HepG2 (cell line): Measurements from ENCODE around the gene SLC34A3. TPM values are rescaled to one million over a fixed set of nuclear protein-coding genes. Genes with fewer than 3 reads are reported as not detected.

Experiments
- CAMTA2 ChIP-seq: sonication (generic); formaldehyde crosslinking; IDR thresholded peaks from 2 replicates; pipeline ENCODE4 v1.4.0; 2020; ENCODE audit warnings: mild to moderate bottlenecking, missing genetic modification reagents, borderline replicate concordance
- ESRRA ChIP-seq: sonication (generic); formaldehyde crosslinking; IDR thresholded peaks from 2 replicates; pipeline ENCODE4 v1.5.1; 2020; ENCODE audit warnings: mild to moderate bottlenecking, low read depth, missing genetic modification reagents
- HNRNPH1 ChIP-seq: fragments of 200-400 bp; formaldehyde crosslinking; optimal IDR thresholded peaks from 2 replicates; pipeline ENCODE3; 2017; ENCODE audit warnings: mild to moderate bottlenecking, low read depth, low read length
- HOXD1 ChIP-seq: sonication (generic); formaldehyde crosslinking; IDR thresholded peaks from 2 replicates; pipeline ENCODE4 v1.5.0; 2020; ENCODE audit warnings: missing genetic modification reagents
- JUN ChIP-seq: sonication (generic); formaldehyde crosslinking; IDR thresholded peaks from 2 replicates; pipeline ENCODE4 v1.4.0; 2020; ENCODE audit warnings: mild to moderate bottlenecking, missing genetic modification reagents
- SOX13 ChIP-seq, 3 experiments: fragments of 450-650 bp in 1 of 3; sonication (generic) in 1 of 3; formaldehyde crosslinking in 1 of 3; IDR thresholded peaks in 2 of 3; conservative IDR thresholded peaks in 1 of 3; 2 replicates each; pipeline versions ENCODE4 v1.5.0 to v1.6.1; 2016 to 2020; ENCODE audit warnings: antibody characterized with exemption in 1 of 3, mild to moderate bottlenecking in 1 of 3, missing compliant biosample characterization in 1 of 3, missing genetic modification reagents in 1 of 3, moderate library complexity in 1 of 3
- ZMYM2 ChIP-seq: sonication (generic); formaldehyde crosslinking; IDR thresholded peaks from 2 replicates; pipeline ENCODE4 v1.8.0; 2022; ENCODE audit warnings: mild to moderate bottlenecking, missing genetic modification reagents
- ZNF225 ChIP-seq: sonication (generic); formaldehyde crosslinking; IDR thresholded peaks from 2 replicates; pipeline ENCODE4 v1.4.0; 2020; ENCODE audit warnings: mild to moderate bottlenecking, missing genetic modification reagents
- ZNF776 ChIP-seq: sonication (generic); formaldehyde crosslinking; IDR thresholded peaks from 2 replicates; pipeline ENCODE4 v1.4.0; 2020; ENCODE audit warnings: mild to moderate bottlenecking, missing genetic modification reagents
- polyA plus RNA-seq, 8 experiments: library from polyadenylated mRNA; depleted of rRNA in 3 of 8; stranded (reverse) in 7 of 8; unstranded in 1 of 8; fragments of >200 nt; fragmentation: Illumina TruSeq in 4 of 8; extraction: Trizol in 4 of 8; gene quantifications; 2 replicates each; pipeline versions ENCODE4 v1.2.1 to v1.2.3, GENCODE V29; 2011 to 2016; ENCODE audit warnings: low read depth in 4 of 8, missing spikeins in 1 of 8, mixed read lengths in 1 of 8; ENCODE audit not compliant: insufficient read depth in 1 of 8
- total RNA-seq, 5 experiments: library from RNA; depleted of rRNA; stranded (reverse); fragments of >200 nt; fragmentation: Illumina TruSeq; extraction: Trizol; gene quantifications; 2 replicates each; pipeline ENCODE4 v1.2.3, GENCODE V29; 2016; ENCODE audit warnings: low read depth in 1 of 5
- TF ChIP-seq, protein P1 (sequence below): IDR thresholded peaks from 2 replicates; pipeline ENCODE4 v1.6.1; 2016; ENCODE audit warnings: low read depth, borderline replicate concordance
- TF ChIP-seq, protein P2 (sequence below), 2 experiments: sonication (generic) in 1 of 2; formaldehyde crosslinking in 1 of 2; IDR thresholded peaks; 2 replicates each; pipeline versions ENCODE4 v1.5.1 to v1.6.1; 2011 to 2020; ENCODE audit warnings: borderline replicate concordance in 1 of 2, low read depth in 1 of 2, low read length in 1 of 2, mild to moderate bottlenecking in 1 of 2, missing genetic modification reagents in 1 of 2, moderate library complexity in 1 of 2
- TF ChIP-seq, protein P3 (sequence below): sonication (generic); formaldehyde crosslinking; IDR thresholded peaks from 2 replicates; pipeline ENCODE4 v1.5.0; 2020; ENCODE audit warnings: missing genetic modification reagents
- TF ChIP-seq, protein P4 (sequence below): sonication (generic); formaldehyde crosslinking; IDR thresholded peaks from 2 replicates; pipeline ENCODE4 v1.4.0; 2020; ENCODE audit warnings: mild to moderate bottlenecking, low read depth, missing genetic modification reagents
- TF ChIP-seq, protein P5 (sequence below): sonication (generic); formaldehyde crosslinking; IDR thresholded peaks from 2 replicates; pipeline ENCODE4 v1.4.0; 2020; ENCODE audit warnings: missing genetic modification reagents
- TF ChIP-seq, protein P6 (sequence below): sonication (generic); formaldehyde crosslinking; conservative IDR thresholded peaks from 2 replicates; pipeline ENCODE4 v1.8.0; 2022; ENCODE audit warnings: mild to moderate bottlenecking, moderate library complexity, missing genetic modification reagents

Gene SLC34A3
- total and polyA plus RNA-seq, 2 of the 13 experiments (the other 11 are each of a cell fraction or from before 2014, with no cell fraction given): 0.07 to 1.0 TPM

GRCh38 chr9:137223078-137223970, 7.4 kb upstream of the SLC34A3 start (continued):
- TF ChIP-seq, protein P1, sequence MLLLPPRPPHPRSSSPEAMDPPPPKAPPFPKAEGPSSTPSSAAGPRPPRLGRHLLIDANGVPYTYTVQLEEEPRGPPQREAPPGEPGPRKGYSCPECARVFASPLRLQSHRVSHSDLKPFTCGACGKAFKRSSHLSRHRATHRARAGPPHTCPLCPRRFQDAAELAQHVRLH: no peak
- TF ChIP-seq ZNF225 (CRISPR knock-in tag) (no peak), HNRNPH1 (no peak), ZMYM2 (CRISPR knock-in tag) (no peak), ZNF776 (CRISPR knock-in tag) (no peak), ESRRA (CRISPR knock-in tag) (0 out of 2 replicates have a peak, but pooled peaks have one; percentile 44), SOX13 (IDR thresholded peaks at IDR 0.05) (no peak), SOX13 (CRISPR knock-in tag; conservative IDR thresholded peaks at IDR 0.05 in 1 of 2, IDR thresholded peaks at IDR 0.05 in 1 of 2) (no peak), HOXD1 (no peak), JUN (CRISPR knock-in tag) (no peak), CAMTA2 (CRISPR knock-in tag) (no peak)
- TF ChIP-seq, protein P2, sequence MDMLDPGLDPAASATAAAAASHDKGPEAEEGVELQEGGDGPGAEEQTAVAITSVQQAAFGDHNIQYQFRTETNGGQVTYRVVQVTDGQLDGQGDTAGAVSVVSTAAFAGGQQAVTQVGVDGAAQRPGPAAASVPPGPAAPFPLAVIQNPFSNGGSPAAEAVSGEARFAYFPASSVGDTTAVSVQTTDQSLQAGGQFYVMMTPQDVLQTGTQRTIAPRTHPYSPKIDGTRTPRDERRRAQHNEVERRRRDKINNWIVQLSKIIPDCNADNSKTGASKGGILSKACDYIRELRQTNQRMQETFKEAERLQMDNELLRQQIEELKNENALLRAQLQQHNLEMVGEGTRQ (IDR thresholded peaks at IDR 0.05; ENCODE audit: low read depth, low read length): no peak
- TF ChIP-seq, protein P2 (CRISPR knock-in tag; IDR thresholded peaks at IDR 0.05; ENCODE audit: borderline replicate concordance): no peak
- TF ChIP-seq, protein P3, sequence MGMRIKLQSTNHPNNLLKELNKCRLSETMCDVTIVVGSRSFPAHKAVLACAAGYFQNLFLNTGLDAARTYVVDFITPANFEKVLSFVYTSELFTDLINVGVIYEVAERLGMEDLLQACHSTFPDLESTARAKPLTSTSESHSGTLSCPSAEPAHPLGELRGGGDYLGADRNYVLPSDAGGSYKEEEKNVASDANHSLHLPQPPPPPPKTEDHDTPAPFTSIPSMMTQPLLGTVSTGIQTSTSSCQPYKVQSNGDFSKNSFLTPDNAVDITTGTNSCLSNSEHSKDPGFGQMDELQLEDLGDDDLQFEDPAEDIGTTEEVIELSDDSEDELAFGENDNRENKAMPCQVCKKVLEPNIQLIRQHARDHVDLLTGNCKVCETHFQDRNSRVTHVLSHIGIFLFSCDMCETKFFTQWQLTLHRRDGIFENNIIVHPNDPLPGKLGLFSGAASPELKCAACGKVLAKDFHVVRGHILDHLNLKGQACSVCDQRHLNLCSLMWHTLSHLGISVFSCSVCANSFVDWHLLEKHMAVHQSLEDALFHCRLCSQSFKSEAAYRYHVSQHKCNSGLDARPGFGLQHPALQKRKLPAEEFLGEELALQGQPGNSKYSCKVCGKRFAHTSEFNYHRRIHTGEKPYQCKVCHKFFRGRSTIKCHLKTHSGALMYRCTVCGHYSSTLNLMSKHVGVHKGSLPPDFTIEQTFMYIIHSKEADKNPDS (CRISPR knock-in tag): no peak
- TF ChIP-seq, protein P4, sequence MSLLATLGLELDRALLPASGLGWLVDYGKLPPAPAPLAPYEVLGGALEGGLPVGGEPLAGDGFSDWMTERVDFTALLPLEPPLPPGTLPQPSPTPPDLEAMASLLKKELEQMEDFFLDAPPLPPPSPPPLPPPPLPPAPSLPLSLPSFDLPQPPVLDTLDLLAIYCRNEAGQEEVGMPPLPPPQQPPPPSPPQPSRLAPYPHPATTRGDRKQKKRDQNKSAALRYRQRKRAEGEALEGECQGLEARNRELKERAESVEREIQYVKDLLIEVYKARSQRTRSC (CRISPR knock-in tag): no peak; the same call in 1 of the 2 replicates
- TF ChIP-seq, protein P5, sequence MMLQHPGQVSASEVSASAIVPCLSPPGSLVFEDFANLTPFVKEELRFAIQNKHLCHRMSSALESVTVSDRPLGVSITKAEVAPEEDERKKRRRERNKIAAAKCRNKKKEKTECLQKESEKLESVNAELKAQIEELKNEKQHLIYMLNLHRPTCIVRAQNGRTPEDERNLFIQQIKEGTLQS (CRISPR knock-in tag): no peak; the same call in 1 of the 2 replicates
- TF ChIP-seq, protein P6, sequence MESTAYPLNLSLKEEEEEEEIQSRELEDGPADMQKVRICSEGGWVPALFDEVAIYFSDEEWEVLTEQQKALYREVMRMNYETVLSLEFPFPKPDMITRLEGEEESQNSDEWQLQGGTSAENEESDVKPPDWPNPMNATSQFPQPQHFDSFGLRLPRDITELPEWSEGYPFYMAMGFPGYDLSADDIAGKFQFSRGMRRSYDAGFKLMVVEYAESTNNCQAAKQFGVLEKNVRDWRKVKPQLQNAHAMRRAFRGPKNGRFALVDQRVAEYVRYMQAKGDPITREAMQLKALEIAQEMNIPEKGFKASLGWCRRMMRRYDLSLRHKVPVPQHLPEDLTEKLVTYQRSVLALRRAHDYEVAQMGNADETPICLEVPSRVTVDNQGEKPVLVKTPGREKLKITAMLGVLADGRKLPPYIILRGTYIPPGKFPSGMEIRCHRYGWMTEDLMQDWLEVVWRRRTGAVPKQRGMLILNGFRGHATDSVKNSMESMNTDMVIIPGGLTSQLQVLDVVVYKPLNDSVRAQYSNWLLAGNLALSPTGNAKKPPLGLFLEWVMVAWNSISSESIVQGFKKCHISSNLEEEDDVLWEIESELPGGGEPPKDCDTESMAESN: no peak; the same call in 1 of the 2 replicates
